B cell (primary cell): ENCODE data around the gene HHIPL1. TPM values are rescaled to one million over a fixed set of nuclear protein-coding genes. Genes with fewer than 3 reads are reported as not detected.

Experiments
- ATAC-seq: fragments of 200-7000 bp; cut with Tn5 transposase; one replicate; pipeline ENCODE4 v1.10.0; 2021; ENCODE audit warnings: low read depth, mild to moderate bottlenecking, moderate number of reproducible peaks, moderate library complexity
- CTCF ChIA-PET: fragments of 350-600 bp; sonication (Branson Sonifier 250); formaldehyde crosslinking; loops from one replicate; lab custom pipeline; 2021; ENCODE audit warnings: antibody characterized with exemption, inconsistent platforms; lab: Charles Lee
- POLR2A ChIA-PET: fragments of 350-600 bp; sonication (Branson Sonifier 250); formaldehyde crosslinking; loops from one replicate; lab custom pipeline; 2021; ENCODE audit warnings: antibody characterized with exemption; lab: Charles Lee
- DNase-seq: peaks from one replicate; pipeline ENCODE4 v3.0.0; 2013
- H2AFZ ChIP-seq: 2 replicates; pipeline ENCODE4 v1.6.1; 2012; ENCODE audit warnings: mild to moderate bottlenecking, low read depth, low read length; ENCODE audit not compliant: insufficient read depth, poor library complexity, severe bottlenecking
- H3K27ac ChIP-seq, 2 donors: 1 replicate in 1 of 2; 2 replicates in 1 of 2; pipeline ENCODE4 v1.5.1; 2012 to 2013; ENCODE audit warnings: low read length in 2 of 2, mild to moderate bottlenecking in 2 of 2, moderate library complexity in 1 of 2
- H3K27me3 ChIP-seq, 4 experiments: fragments of 200-600 bp in 1 of 4; sonication (generic) in 1 of 4; replicated peaks in 1 of 4; 1 replicate in 2 of 4; 2 replicates in 2 of 4; pipeline versions ENCODE4 v1.6.1 to v1.7.0; 2013 to 2016; ENCODE audit warnings: low read length in 3 of 4, mild to moderate bottlenecking in 2 of 4, mixed read lengths in 1 of 4, moderate library complexity in 1 of 4; ENCODE audit not compliant: insufficient read depth in 4 of 4, control insufficient read depth in 3 of 4; ENCODE audit errors: control extremely low read depth in 1 of 4
- H3K36me3 ChIP-seq, 2 experiments: replicated peaks in 1 of 2; 1 replicate in 1 of 2; 2 replicates in 1 of 2; pipeline versions ENCODE4 v1.6.1 to v1.7.1; 2013; ENCODE audit warnings: low read length in 1 of 2; ENCODE audit not compliant: insufficient read depth in 2 of 2, control insufficient read depth in 1 of 2; ENCODE audit errors: control extremely low read depth in 1 of 2, extremely low read depth in 1 of 2
- H3K4me1 ChIP-seq, 2 donors: fragments of 200-600 bp in 1 of 2; sonication (generic) in 1 of 2; 1 replicate in 1 of 2; 2 replicates in 1 of 2; pipeline versions ENCODE4 v1.5.1 to v1.6.1; 2013 to 2017; ENCODE audit warnings: low read length in 2 of 2; ENCODE audit not compliant: control insufficient read depth in 2 of 2, insufficient read depth in 2 of 2
- H3K4me2 ChIP-seq: replicated peaks from 2 replicates; pipeline ENCODE3; 2012; ENCODE audit warnings: mild to moderate bottlenecking, low read depth, low read length; ENCODE audit not compliant: poor library complexity, severe bottlenecking
- H3K4me3 ChIP-seq, 5 experiments: fragments of 200-600 bp in 1 of 5; sonication (generic) in 1 of 5; 1 replicate in 3 of 5; 2 replicates in 2 of 5; pipeline versions ENCODE4 v1.5.1 to v1.7.0; 2011 to 2016; ENCODE audit warnings: low read length in 4 of 5, mild to moderate bottlenecking in 4 of 5, low read depth in 2 of 5, control low read depth in 1 of 5, moderate library complexity in 1 of 5; ENCODE audit not compliant: insufficient read depth in 1 of 5; ENCODE audit errors: control extremely low read depth in 1 of 5, extremely low read depth in 1 of 5
- H3K79me2 ChIP-seq: fragments of 200-600 bp; sonication (generic); one replicate; pipeline ENCODE4 v1.6.0; 2016; ENCODE audit warnings: low read length; ENCODE audit not compliant: control insufficient read depth, insufficient read depth
- H3K9ac ChIP-seq: fragments of 200-600 bp; sonication (generic); 2 replicates; pipeline ENCODE4 v1.6.1; 2017; ENCODE audit warnings: mild to moderate bottlenecking, low read length, moderate library complexity
- H3K9me3 ChIP-seq, 3 donors: one replicate each; pipeline versions ENCODE4 v1.6.1 to v1.7.1; 2013; ENCODE audit warnings: low read length in 2 of 3; ENCODE audit not compliant: control insufficient read depth in 2 of 3, insufficient read depth in 1 of 3; ENCODE audit errors: control extremely low read depth in 1 of 3
- H4K20me1 ChIP-seq: 2 replicates; pipeline ENCODE4 v1.6.0; 2012; ENCODE audit warnings: mild to moderate bottlenecking, low read length; ENCODE audit not compliant: insufficient read depth, control insufficient read depth, poor library complexity, severe bottlenecking
- H3K27ac Mint-ChIP-seq: one replicate; pipeline ENCODE4 v1.8.0; 2021; ENCODE audit warnings: mixed read lengths
- H3K27me3 Mint-ChIP-seq: one replicate; pipeline ENCODE4 v1.8.0; 2021; ENCODE audit warnings: mixed read lengths
- H3K4me1 Mint-ChIP-seq: one replicate; pipeline ENCODE4 v1.8.0; 2021; ENCODE audit warnings: mixed read lengths
- H3K4me3 Mint-ChIP-seq: one replicate; pipeline ENCODE4 v1.8.0; 2021; ENCODE audit warnings: mixed read lengths
- H3K9me3 Mint-ChIP-seq: one replicate; pipeline ENCODE4 v1.8.0; 2022; ENCODE audit warnings: mixed read lengths; ENCODE audit not compliant: insufficient read depth
- EZH2 ChIP-seq: IDR thresholded peaks from 2 replicates; pipeline ENCODE4 v1.6.1; 2012; ENCODE audit warnings: borderline replicate concordance, low read depth, mild to moderate bottlenecking, moderate library complexity, low read length; ENCODE audit not compliant: insufficient read depth, poor library complexity, severe bottlenecking
- WGBS: methylation state at CpG from one replicate; pipeline ENCODE4 v1.1.5; 2013; ENCODE audit warnings: missing lambda C conversion rate; ENCODE audit not compliant: insufficient coverage; 5-methylcytosine and 5-hydroxymethylcytosine counted together
- intact Hi-C: fragments of 100-400 bp; cut with micrococcal nuclease; formaldehyde crosslinking; loops from one replicate; pipeline ENCODE4 v1.10.0; 2022
- polyA plus RNA-seq: library from polyadenylated mRNA; depleted of rRNA; stranded (reverse); fragments of >200 nt; gene quantifications from 2 replicates; pipeline ENCODE4 v1.2.3, GENCODE V29; 2012
- total RNA-seq, 2 donors: library from RNA; stranded (reverse); fragments of 120-200 nt in 1 of 2; gene quantifications; 1 replicate in 1 of 2; 2 replicates in 1 of 2; pipeline versions ENCODE4 v1.2.3 to v1.2.4, GENCODE V29; 2013 to 2022
- TF ChIP-seq, protein P1 (sequence below): fragments of 200-600 bp; IDR thresholded peaks from one replicate; pipeline ENCODE4 v1.8.0; 2022; ENCODE audit warnings: antibody characterized with exemption, mild to moderate bottlenecking

HHIPL1 gene
- total and polyA plus RNA-seq, 2 donors (not counting 1 experiment from before 2014, with no cell fraction given) = not detected

DNA sequence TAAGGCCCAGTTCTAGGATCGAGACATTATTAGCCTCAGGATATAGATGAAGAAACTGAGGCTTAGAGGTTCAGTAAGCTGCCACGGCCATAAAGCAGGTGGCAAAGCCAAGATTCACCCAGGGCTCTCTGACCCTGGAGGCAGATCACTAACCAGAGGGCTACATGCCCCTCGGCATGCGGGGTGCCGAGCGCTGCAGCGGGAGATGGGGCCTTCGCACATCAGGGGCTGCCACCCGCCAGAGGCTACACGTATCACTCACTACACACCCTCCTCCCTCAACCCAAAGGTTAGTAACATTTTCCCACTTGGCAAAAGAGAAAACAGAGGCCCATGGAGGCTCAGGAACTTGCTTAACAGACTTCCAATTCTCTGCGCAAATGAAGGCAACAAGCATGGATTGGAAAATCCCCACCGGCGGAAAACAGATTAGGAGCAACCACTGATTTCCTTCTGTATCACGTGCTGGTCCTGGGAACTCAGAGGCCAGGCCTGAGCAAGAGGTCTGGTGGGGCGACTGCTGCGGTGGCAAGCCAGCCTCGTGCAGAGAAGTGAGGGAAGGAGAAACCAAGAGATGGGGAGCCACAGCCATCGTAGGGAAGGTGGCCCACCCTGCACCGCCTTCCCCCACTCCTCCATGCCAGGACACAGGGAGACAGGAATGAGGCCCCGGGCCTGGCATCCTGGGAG lies 46.9 kb upstream of the HHIPL1 start:
- H3K4me1 Mint-ChIP-seq = peaks cover 17% of the 10 kb centered on the region
- H3K79me2 ChIP-seq = no peaks in the 10 kb centered on the region
- intact Hi-C loops = no loop called here
- TF ChIP-seq, protein P1, sequence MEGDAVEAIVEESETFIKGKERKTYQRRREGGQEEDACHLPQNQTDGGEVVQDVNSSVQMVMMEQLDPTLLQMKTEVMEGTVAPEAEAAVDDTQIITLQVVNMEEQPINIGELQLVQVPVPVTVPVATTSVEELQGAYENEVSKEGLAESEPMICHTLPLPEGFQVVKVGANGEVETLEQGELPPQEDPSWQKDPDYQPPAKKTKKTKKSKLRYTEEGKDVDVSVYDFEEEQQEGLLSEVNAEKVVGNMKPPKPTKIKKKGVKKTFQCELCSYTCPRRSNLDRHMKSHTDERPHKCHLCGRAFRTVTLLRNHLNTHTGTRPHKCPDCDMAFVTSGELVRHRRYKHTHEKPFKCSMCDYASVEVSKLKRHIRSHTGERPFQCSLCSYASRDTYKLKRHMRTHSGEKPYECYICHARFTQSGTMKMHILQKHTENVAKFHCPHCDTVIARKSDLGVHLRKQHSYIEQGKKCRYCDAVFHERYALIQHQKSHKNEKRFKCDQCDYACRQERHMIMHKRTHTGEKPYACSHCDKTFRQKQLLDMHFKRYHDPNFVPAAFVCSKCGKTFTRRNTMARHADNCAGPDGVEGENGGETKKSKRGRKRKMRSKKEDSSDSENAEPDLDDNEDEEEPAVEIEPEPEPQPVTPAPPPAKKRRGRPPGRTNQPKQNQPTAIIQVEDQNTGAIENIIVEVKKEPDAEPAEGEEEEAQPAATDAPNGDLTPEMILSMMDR = no peak
- no peak for TF ChIP-seq EZH2
- CTCF ChIA-PET = no interaction called here
- no peaks in the 10 kb centered on the region for H4K20me1 ChIP-seq
- H3K27me3 ChIP-seq = peaks cover 0 to 12% (median 5%) of the 10 kb centered on the region in 4 experiments
- POLR2A ChIA-PET = no interaction called here
- H3K36me3 ChIP-seq = no peaks in the 10 kb centered on the region
- H3K4me1 ChIP-seq = peaks cover 0 to 14% of the 10 kb centered on the region in 2 donors
- DNase-seq (no peak), ATAC-seq (no peak)
- 89% methylated on average over 16 of the region's 20 CpGs for WGBS
- H3K9ac ChIP-seq = no peak overlapping the region
- no peak overlapping the region for H3K4me3 Mint-ChIP-seq
- H2AFZ ChIP-seq = no peak overlapping the region
- H3K4me2 ChIP-seq = no peak overlapping the region
- no peaks in the 10 kb centered on the region for H3K9me3 Mint-ChIP-seq
- H3K4me3 ChIP-seq = no peak overlapping the region
- peaks cover 7% of the 10 kb centered on the region for H3K27me3 Mint-ChIP-seq
- no peaks in the 10 kb centered on the region for H3K9me3 ChIP-seq
- H3K27ac Mint-ChIP-seq = no peak overlapping the region
- H3K27ac ChIP-seq = no peak overlapping the region

GRCh38 chr14:99598774-99599173 lies 46.2 kb upstream of the HHIPL1 start:
- H2AFZ ChIP-seq = no peak overlapping the region
- TF ChIP-seq, protein P1 = no peak
- TF ChIP-seq EZH2 = no peak
- Mint-ChIP-seq H3K4me1 (peaks cover 17% of the 10 kb centered on the region), H3K4me3 (no peak overlapping the region), H3K27ac (no peak overlapping the region), H3K9me3 (no peaks in the 10 kb centered on the region), H3K27me3 (peaks cover 7% of the 10 kb centered on the region)
- H3K4me3 ChIP-seq = no peak overlapping the region
- H3K27ac ChIP-seq = no peak overlapping the region
- H4K20me1 ChIP-seq = no peaks in the 10 kb centered on the region
- H3K36me3 ChIP-seq = no peaks in the 10 kb centered on the region
- H3K27me3 ChIP-seq = peaks cover 0 to 12% (median 5%) of the 10 kb centered on the region in 4 experiments
- CTCF ChIA-PET = no interaction called here
- no peaks in the 10 kb centered on the region for H3K79me2 ChIP-seq
- no peak overlapping the region for H3K4me2 ChIP-seq
- ATAC-seq = no peak
- 100% methylated on average over 2 of the region's 3 CpGs for WGBS
- DNase-seq = no peak
- H3K9me3 ChIP-seq = no peaks in the 10 kb centered on the region
- intact Hi-C loops = no loop called here
- POLR2A ChIA-PET = no interaction called here
- peaks cover 0 to 14% of the 10 kb centered on the region in 2 donors for H3K4me1 ChIP-seq
- no peak overlapping the region for H3K9ac ChIP-seq
